Lung microvascular endothelial cell (primary cell): Measurements from ENCODE around the gene GSTP1. TPM values are rescaled to one million over a fixed set of nuclear protein-coding genes. Genes with fewer than 3 reads are reported as not detected.
"Not testable (repeated sequence)": the region's sequence is repeated elsewhere in the genome, so short reads cannot be mapped to it uniquely, and the experiment has no call there.

Experiments used
- DNase-seq, 2 donors: peaks; one replicate each; pipeline versions ENCODE4 v3.0.0 to v3.0.0-alpha.2; 2010; ENCODE audit warnings: low read depth in 2 of 2
- total RNA-seq: library from RNA; depleted of rRNA; stranded (reverse); fragments of >200 nt; gene quantifications from 2 replicates; pipeline ENCODE4 v1.2.1, GENCODE V29; 2014

GSTP1 gene
- total RNA-seq, 1 donor from 2014 or later, result 638 TPM

DNA sequence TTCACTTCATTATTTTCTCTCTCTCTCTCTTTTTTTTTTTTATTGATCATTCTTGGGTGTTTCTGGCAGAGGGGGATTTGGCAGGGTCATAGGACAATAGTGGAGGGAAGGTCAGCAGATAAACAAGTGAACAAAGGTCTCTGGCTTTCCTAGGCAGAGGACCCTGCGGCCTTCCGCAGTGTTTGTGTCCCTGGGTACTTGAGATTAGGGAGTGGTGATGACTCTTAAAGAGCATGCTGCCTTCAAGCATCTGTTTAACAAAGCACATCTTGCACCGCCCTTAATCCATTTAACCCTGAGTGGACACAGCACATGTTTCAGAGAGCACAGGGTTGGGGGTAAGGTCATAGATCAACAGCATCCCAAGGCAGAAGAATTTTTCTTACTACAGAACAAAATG is 13.8 kb downstream of the GSTP1 start:
- not testable (repeated sequence) for DNase-seq

- DNase-seq, result not testable (repeated sequence)
Observed at GRCh38 chr11:67597963-67598362, 14.4 kb downstream of the GSTP1 start.

DNA sequence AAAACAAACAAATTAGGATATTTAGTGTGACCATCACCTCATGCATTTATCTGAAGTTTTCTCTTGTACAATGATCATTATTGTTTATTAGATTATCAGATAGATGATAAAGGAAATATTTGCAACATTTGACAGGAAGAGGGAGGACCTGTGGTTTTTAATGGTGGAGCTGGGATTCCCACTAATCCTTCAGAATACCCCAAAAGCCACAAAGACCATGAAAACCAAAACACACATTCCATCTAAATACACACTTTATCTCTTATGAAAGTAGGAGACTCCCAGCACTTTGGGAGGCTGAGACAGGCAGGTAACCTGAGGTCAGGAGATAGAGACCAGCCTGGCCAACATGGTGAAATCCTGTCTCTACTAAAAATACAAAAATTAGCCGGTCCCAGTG is 15.5 kb downstream of the GSTP1 start:
- DNase-seq, result no peak

DNA sequence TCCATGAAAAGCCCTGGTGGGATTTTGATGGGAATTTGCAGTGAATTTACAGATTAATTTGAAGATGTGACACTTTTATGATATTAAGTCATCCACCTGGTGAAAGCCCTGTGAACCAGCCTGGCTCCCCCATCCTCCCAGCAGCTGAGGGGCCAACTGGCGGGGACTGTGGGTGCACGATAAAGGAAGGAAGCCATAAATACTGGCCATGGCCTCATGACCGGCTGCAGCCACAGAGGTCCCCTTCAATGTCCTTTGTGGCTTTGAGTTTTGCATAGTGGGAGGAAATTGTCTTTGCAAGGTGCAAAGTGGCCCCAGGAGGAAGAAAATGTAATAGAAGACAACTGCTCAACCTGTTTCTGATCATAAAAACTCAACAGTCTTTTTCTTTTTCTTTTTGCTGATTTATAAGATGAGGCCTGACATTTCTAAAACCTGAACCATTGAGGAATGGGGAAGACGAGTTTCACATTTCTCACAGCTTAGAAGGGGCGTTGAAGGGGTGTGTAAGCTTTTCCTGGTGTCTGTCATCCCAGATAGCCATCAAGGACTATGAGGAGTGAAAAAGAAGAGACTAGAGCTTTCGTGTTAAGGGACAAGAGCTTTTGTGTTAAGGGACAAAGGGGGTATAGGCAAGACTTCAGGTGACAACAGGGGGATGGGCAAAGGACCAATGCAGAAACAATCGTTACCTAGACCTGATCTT is 16.9 kb downstream of the GSTP1 start:
- DNase-seq, result no peak

GRCh38 chr11:67601098-67601497 is 17.5 kb downstream of the GSTP1 start:
- DNase-seq, result no peak

DNA sequence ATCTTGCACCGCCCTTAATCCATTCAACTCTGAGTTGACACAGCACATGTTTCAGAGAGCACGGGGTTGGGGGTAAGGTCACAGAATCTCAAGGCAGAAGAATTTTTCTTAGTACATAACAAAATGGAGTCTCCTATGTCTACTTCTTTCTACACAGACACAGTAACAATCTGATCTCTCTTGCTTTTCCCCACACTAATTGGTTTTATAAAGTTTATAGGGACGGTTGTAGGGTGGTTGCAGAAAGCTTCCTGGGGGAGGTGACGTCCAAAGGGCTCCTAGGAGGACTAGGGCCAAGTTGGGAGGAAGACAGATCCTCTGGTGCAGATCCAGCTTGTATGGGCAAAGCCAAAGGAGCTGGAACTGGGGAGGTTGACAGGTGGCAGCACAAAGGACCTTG is 20.5 kb downstream of the GSTP1 start:
- DNase-seq, result not testable (repeated sequence)

DNA sequence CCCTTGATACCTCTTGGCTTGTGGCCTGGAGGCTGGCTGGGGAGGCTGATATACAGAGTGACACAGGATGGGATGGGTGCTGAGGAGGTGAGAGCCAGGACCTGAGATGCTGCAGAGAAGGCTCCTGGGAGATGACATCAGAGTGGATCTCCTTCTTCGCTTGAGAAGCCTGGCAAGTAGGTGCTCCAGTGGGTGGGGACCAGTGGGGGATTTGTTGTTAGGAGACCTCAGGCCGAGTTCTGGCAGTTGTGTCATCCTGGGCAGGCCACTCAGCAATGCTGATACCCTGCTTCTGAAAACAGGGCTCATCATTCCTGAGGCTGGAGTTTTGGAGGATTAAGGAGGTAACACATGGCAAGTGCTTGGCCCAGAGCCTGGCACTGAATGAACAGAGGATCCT is 21.2 kb downstream of the GSTP1 start:
- no peak for DNase-seq

- no peak for DNase-seq
Observed at GRCh38 chr11:67605231-67606011, 21.8 kb downstream of the GSTP1 start.

- DNase-seq, result no peak
Observed at GRCh38 chr11:67606093-67606491, 22.5 kb downstream of the GSTP1 start.

DNA sequence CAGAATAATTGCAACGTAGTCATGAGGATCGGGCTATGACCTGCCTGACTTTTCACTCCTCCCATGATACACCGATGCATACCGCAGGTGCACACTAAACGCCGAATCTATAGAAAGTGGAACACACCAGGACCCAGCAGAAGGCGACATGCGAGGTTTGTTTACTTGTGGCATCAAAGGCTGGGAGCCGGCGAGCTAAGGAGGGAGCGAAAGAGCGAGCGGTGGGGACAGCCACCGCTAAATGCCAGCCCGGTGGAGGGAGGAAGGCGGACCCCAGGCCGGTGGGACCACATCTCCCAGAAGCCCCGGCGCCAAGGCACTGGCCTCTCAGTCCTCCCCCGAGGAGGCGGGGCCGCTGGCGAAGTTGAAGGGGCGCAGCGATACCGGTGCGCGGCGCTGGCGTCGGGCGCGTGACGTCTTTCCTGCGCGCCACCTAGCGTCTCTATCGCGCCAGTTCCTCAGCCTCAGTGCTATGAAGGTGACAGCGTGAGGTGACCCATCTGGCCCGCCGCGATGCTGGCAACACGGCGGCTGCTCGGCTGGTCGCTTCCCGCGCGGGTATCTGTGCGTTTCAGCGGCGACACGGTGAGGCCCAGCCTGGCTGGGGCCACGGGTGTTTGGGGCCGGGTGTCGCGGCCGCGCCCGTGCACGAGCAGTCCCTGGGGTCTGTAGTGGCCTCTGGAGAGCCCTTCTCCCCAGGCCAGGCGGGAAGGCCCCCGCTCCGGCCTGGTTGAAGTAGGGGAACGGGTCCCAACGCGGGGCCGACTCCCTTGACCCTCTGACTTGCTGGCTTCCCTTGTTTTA is 23.1 kb downstream of the GSTP1 start, which contains the start of gene NDUFV1:
Gene NDUFV1, plus strand, starts transcription at position 445 of the 804 bp plus-strand sequence. Its CDS starts 69 bp downstream, at position 514.
- DNase-seq, result peak; percentile 92 to 95

DNA sequence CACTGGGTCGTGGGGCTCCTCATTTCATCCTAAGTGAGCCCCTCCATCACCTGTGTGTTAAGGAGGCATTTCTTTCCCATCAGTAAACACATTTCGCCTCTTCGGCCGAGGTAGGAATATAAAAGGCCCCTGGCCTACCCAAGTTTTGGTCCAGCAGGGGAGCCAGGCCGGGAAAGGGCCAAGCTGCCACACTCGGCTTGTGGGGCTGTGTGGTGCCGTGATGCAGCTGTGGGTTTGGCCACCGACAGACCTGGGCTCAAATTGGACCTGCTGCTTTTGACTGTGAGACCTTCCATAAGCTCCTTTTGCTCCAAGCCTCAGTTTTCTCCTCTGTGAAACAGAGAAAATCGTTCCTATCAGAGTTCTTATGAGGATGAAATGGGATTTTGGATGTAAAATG is 23.9 kb downstream of the GSTP1 start:
- no peak for DNase-seq

GRCh38 chr11:67608486-67608885 is 24.9 kb downstream of the GSTP1 start:
- no peak for DNase-seq

DNA sequence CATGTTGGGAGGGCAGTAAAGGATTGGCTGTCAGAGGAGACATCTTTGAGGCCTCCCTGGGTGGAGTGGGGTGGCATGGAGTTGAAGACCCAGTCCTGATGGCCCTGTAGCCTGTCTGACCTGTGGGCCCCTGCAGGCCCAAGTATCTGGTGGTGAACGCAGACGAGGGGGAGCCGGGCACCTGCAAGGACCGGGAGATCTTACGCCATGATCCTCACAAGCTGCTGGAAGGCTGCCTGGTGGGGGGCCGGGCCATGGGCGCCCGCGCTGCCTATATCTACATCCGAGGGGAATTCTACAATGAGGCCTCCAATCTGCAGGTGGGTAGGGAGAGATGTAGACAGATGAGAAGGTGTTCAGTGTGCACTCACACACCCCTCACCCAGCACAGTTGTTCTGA is 25.7 kb downstream of the GSTP1 start:
- DNase-seq, result no peak

- DNase-seq, result no peak
Observed at GRCh38 chr11:67610302-67610868, 26.8 kb downstream of the GSTP1 start.

DNA sequence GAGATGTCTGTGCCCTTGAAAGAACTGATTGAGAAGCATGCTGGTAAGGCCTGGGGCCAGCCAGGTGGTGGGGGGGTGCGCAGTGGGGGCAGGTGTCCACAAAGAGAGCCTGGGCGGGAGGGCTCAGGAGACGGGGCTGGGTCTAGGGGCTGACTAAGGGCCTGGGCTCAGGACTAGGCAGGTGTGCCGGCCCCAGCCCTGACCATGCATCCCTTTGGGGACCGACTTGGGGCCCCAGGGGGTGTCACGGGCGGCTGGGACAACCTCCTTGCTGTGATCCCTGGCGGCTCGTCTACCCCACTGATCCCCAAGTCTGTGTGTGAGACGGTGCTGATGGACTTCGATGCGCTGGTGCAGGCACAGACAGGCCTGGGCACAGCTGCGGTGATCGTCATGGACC is 27.6 kb downstream of the GSTP1 start:
- DNase-seq, result no peak

DNA sequence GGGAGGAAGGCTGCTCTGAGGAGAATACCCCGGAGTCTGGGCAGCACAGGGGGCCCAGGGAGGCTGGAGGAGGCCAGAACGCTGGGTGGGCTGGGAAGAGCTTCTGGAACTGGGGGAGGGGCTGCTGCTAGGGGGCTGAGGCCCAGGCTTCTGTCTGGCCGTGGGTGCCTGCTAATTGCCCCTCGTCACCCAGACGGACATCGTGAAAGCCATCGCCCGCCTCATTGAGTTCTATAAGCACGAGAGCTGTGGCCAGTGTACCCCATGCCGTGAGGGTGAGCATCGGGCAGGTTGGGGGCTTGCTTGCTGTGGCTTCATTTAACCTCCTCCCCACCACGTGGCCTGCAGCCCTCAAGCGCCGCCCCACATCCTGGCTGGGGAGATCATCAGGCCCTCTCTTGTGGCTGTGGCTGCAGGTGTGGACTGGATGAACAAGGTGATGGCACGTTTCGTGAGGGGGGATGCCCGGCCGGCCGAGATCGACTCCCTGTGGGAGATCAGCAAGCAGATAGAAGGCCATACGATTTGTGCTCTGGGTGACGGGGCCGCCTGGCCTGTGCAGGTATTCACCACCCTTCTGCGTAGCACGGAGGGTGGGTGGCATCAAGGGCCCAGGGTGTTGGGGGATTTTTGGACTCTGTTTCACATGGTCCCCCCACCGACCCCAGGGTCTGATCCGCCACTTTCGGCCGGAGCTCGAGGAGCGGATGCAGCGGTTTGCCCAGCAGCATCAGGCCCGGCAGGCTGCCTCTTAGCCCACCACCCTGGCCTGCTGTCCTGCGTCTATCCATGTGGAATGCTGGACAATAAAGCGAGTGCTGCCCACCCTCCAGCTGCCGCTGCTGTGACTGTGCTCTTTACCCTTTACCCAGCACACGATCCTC is 28.3 kb downstream of the GSTP1 start:
- DNase-seq, result no peak

GRCh38 chr11:67612751-67613150 is 29.1 kb downstream of the GSTP1 start:
- no peak for DNase-seq

DNA sequence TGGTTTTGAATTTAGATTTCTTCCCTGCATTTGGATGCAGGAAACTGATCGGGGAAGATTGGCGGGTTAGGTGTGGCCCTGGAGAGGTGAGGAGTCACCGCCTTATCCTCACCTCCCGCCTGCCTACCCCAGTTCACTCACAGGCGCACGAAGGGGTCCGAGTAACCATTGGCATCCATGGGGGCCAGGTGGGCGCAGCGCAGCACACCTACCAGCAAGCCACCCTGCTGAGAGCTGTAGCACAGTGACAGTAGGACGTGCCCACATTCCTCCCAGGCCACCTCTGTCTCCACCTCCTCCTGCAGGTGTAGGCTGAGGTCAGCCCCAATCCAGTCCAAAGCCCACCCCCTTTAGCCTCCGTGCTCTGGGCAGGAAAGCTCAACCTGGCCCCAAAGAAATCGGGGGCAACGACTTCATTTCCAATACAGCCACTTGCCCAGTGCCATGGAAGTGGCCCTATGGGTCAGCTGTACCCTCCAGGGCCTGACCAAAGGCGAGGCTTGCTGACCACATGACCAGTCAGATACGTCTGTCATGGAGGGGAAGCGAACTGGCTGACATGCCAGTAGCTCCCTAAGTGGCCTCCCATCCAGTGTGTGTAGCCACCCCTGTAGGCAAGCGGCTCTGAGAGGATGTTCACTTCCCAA is 29.8 kb downstream of the GSTP1 start:
- no peak for DNase-seq

DNA sequence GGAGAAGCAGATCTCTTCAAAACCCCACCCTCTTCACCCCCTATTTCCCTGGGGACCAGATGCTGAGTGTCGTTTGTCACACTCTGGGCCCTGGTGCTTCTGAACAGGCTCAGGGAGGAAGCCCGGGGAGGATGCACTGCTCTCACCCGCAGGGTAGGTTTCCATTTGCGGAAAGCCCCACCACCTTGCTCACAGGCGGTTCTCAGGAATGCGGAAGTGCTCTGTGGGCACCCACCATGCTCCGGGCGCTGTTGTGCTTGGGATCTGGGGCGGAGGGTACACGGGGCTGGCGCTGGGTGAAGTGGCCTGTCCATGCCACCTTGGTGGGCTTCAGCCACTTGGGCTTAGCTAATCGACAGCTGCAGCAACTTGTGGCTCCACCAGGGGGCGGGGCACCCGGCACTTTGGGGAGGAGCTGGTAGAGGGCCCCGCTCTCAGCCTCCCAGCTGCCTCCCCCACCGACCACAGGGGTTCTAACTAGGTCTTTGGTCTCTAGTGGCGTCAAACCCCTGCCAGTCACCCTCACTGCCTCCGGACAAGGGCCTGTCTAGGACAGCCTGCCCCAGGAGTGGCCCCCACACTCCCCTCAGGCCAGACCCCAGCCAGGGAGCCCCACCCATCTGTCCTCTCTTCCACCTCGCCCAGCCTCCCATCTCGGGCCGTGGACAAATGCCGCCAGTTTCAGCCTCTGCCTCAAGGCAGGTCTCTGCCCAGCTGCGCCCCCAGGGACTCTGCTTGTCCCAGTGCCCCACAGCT is 30.5 kb downstream of the GSTP1 start:
- DNase-seq, result peak; percentile 35 to 65
